Activated naive CD8-positive, alpha-beta T cell (primary cell): ENCODE results near the gene PGBD4.
"Not testable (repeated sequence)": the region's sequence is repeated elsewhere in the genome, so short reads cannot be mapped to it uniquely, and the experiment has no call there.

Source experiments
- H3K27ac Mint-ChIP-seq: one replicate; pipeline ENCODE4 v1.8.0; 2021; ENCODE audit warnings: mixed read lengths
- H3K27me3 Mint-ChIP-seq: one replicate; pipeline ENCODE4 v1.8.0; 2021; ENCODE audit warnings: mixed read lengths
- H3K36me3 Mint-ChIP-seq: one replicate; pipeline ENCODE4 v1.8.0; 2021; ENCODE audit warnings: mixed read lengths
- H3K4me1 Mint-ChIP-seq: one replicate; pipeline ENCODE4 v1.8.0; 2021; ENCODE audit warnings: low read depth, mixed read lengths
- H3K4me3 Mint-ChIP-seq: one replicate; pipeline ENCODE4 v1.8.0; 2021; ENCODE audit warnings: mild to moderate bottlenecking, mixed read lengths
- H3K9me3 Mint-ChIP-seq: one replicate; pipeline ENCODE4 v1.8.0; 2021; ENCODE audit warnings: low read depth, mixed read lengths

The PGBD4 gene

DNA sequence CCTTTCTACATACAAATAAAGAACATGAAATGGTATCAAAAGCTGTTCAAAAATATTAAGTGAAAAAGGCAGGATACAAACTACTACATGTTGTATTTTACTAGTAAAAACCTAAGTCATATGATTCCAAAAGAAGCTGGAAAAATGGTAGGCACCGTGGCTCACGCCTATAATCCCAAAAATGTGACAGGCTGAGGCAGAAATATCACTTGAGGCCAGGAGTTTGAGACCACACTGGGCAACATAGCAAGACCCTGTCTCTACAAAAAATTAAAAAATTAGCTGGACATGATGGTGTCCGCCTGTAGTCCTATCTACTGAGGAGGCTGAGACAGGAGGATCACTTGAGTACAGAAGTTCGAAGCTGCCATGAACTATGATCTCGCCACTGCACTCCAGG lies 2.0 kb upstream of the PGBD4 start:
- H3K9me3 Mint-ChIP-seq = no peaks in the 10 kb centered on the region
- H3K27ac Mint-ChIP-seq = peak overlapping the region; percentile 75
- H3K27me3 Mint-ChIP-seq = no peaks in the 10 kb centered on the region
- peaks cover 49% of the 10 kb centered on the region for H3K4me1 Mint-ChIP-seq
- H3K36me3 Mint-ChIP-seq = peaks cover 18% of the 10 kb centered on the region
- peak overlapping the region; percentile 98 for H3K4me3 Mint-ChIP-seq

DNA sequence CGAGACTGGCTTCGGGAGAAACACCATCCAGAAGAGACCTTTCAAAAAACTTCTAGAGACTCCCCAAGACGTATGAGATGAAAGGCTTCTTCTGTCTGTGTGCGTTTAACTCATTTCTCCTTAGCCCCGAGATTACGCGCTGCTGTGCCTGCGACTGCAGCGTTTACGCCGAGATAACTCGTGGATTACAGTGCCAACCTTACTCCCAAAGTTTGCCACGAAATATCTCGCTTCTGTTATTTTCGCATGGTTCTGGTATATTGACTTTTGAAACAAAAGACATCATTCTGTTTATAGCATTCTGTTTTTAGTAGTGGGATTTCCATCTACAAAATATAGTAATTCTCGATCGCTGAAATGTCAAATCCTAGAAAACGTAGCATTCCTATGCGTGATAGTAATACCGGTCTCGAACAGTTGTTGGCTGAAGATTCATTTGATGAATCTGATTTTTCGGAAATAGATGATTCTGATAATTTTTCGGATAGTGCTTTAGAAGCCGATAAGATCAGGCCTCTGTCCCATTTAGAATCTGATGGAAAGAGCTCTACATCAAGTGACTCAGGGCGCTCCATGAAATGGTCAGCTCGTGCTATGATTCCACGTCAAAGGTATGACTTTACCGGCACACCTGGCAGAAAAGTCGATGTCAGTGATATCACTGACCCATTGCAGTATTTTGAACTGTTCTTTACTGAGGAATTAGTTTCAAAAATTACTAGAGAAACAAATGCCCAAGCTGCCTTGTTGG lies 467 bp downstream of the PGBD4 start:
- Mint-ChIP-seq H3K4me1 (peaks cover 40% of the 10 kb centered on the region), H3K27ac (peak overlapping the region; percentile 95), H3K4me3 (peak overlapping the region; percentile 98)

DNA sequence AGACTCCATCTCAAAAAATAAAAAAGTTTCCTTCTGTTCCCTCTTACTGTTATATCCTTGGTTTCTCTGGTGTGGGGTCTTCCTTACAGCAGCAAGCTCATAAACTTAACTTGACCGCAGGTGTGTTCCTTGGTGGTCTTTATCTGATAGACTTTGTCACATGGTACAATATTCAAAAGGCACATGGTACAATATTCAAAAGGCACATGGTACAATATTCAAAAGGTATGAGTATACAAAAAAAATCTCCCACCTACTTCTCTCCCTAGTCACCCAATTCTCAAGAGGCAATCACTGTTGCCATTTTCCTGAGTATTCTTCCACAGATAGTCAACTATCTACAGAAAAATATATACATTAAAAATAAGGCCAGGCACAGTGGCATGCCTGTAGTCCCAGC lies 4.5 kb downstream of the PGBD4 start:
- no peak overlapping the region for H3K4me3 Mint-ChIP-seq
- H3K27ac Mint-ChIP-seq = no peak overlapping the region
- H3K27me3 Mint-ChIP-seq = no peaks in the 10 kb centered on the region
- H3K36me3 Mint-ChIP-seq = peaks cover 21% of the 10 kb centered on the region
- peaks cover 3% of the 10 kb centered on the region for H3K9me3 Mint-ChIP-seq
- H3K4me1 Mint-ChIP-seq = peaks cover 14% of the 10 kb centered on the region

More for the DNA sequence above, 467 bp downstream of the PGBD4 start:
- H3K36me3 Mint-ChIP-seq = peaks cover 21% of the 10 kb centered on the region
- peaks cover 3% of the 10 kb centered on the region for H3K9me3 Mint-ChIP-seq
- H3K27me3 Mint-ChIP-seq = no peaks in the 10 kb centered on the region

DNA sequence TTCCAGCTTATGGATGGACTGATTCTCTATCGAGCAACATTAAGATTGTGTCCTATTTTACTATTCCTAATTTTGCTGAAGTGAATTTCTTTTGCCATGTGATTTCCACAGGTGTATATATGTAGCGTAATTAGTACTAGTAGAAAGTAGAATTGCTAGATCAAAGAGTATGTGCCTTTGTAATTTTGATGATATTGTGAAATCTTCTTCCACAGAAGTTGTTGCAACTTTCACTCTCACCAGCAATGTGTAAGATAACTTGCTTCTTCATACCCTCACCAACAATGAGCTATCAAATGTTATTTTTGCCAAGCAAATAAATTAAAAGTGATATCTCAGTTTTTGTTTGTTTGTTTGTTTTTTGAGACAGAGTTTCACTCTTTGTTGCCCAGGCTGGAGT lies 5.4 kb downstream of the PGBD4 start:
- Mint-ChIP-seq H3K27ac (no peak overlapping the region), H3K36me3 (peaks cover 21% of the 10 kb centered on the region), H3K4me3 (no peak overlapping the region), H3K4me1 (peaks cover 9% of the 10 kb centered on the region), H3K9me3 (peaks cover 3% of the 10 kb centered on the region), H3K27me3 (no peaks in the 10 kb centered on the region)

DNA sequence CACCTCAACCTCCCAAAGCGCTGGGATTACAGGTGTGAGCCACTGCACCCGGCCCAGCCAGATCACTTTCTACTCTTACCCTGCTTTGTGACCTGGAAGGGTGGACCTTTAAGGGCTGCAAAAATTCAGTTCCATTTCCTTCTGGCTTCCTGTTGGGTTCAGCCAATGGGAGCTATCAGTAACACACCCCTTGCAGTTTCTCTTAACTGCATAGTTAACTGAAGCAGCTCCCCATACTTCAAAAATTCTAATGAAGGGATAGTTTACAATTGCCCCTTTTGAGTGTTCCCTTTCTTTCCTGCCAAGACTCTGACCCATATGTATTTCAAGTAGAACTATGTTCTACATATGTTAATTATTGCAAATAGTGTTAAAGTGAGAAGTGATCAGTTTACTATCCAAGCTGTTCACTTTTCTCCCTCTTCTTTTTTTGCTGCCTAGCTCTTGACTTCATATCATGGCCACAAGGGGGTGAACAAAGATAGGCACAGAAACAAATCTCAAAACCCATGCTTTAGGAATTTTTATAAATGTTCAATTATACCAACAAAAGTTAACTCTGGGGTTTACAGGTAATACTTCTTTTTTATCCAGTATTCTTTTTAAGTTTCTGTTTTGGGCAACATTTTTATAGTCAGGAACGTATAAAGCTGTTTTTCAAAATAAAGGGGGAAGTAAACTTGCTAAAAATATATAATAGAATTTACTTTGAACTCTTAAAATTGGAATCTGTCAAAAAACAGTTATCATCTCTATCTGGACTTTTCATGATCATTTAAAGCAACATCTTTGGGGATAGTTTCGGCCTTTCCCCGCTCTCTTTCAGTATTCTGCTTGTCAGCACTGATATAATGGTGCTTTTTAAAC lies 8.1 kb downstream of the PGBD4 start:
- H3K4me1 Mint-ChIP-seq = no peaks in the 10 kb centered on the region
- H3K36me3 Mint-ChIP-seq = peaks cover 5% of the 10 kb centered on the region
- H3K4me3 Mint-ChIP-seq = no peak overlapping the region
- no peak overlapping the region for H3K27ac Mint-ChIP-seq
- peaks cover 3% of the 10 kb centered on the region for H3K9me3 Mint-ChIP-seq
- H3K27me3 Mint-ChIP-seq = peaks cover 2% of the 10 kb centered on the region

DNA sequence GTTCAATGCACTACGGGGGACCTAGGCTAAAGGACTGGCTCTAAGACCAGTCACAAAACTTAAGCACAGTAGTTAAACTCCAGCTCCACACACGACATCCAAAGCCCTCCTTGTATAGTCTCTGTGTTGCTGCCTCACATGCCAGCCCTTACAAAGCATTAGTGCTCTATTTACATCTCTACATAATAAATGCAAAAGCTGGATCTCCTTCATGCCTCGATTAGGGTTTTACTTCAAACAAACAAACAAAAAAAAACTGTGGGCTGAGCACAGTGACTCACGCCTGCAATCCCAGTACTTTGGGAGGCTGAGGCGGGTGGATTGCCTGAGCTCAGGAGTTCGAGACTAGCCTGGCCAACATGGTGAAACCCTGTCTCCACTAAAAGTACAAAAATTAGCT lies 9.6 kb downstream of the PGBD4 start:
- Mint-ChIP-seq H3K27ac (no peak overlapping the region), H3K9me3 (peaks cover under 1% of the 10 kb centered on the region), H3K4me3 (no peak overlapping the region), H3K4me1 (no peaks in the 10 kb centered on the region), H3K27me3 (peaks cover 2% of the 10 kb centered on the region), H3K36me3 (no peaks in the 10 kb centered on the region)

DNA sequence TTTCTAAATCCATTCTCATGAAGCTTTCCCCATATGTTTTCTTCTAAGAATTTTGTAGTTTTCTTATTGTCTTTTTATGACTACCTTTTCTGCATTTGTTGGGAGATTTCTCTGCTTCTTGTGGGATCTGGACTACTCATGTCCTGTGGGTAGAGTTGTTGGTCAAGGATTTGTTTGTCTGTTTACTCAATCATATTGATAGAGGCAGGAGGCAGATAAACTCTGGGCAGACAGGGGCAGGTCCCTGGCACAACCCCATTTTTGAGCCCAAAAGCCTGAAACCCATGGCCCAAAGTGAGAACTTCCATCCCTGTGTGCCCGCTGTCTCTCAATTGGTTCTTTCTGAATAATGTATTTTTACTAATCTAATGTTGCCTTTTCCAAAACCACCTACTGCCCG lies 12.3 kb downstream of the PGBD4 start:
- Mint-ChIP-seq H3K27me3 (peaks cover 8% of the 10 kb centered on the region), H3K4me1 (no peaks in the 10 kb centered on the region), H3K36me3 (no peaks in the 10 kb centered on the region), H3K27ac (no peak overlapping the region), H3K9me3 (no peaks in the 10 kb centered on the region), H3K4me3 (no peak overlapping the region)

DNA sequence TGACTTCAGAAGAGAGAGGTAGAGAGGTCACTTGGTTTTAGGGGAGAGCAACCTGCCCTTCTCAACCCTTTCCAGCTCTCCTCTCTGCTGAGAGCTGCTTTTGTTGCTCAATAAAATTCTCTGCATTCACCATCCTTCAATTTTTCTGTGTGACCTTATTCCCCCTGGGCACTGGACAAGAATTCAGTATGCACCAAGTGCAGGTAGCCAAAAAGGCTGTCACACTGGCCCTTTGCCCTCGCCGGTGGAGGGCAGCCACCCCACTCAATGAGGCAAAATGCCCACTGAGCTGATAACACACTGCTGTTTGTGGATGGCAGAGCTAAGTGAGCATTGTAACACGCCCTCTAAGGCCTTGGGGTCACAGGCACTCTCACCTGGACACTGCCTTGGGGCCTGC lies 12.9 kb downstream of the PGBD4 start:
- Mint-ChIP-seq H3K36me3 (no peaks in the 10 kb centered on the region), H3K9me3 (no peaks in the 10 kb centered on the region), H3K4me1 (no peaks in the 10 kb centered on the region), H3K27ac (no peak overlapping the region), H3K27me3 (peaks cover 8% of the 10 kb centered on the region), H3K4me3 (no peak overlapping the region)

DNA sequence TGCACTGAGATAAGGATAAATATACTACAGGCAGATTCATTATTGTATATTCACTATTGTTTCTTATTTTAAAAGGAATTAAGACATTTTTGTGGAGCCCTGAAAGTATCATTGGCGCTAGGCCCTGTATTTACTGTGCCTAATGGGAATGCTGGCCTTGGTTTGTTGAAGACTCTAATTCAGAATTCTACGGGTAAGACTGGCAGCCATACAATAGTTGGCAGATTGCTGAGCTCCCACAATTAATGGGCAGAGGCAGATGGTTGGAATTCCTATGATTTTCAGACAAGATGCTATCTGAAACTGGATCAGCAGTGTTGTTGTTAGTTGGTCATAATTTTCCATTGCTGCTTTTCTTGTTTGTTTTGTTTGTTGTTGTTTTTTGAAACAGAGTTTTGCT lies 14.7 kb downstream of the PGBD4 start:
- H3K4me1 Mint-ChIP-seq = no peaks in the 10 kb centered on the region
- H3K36me3 Mint-ChIP-seq = no peaks in the 10 kb centered on the region
- H3K9me3 Mint-ChIP-seq = no peaks in the 10 kb centered on the region
- no peak overlapping the region for H3K27ac Mint-ChIP-seq
- H3K4me3 Mint-ChIP-seq = no peak overlapping the region
- peaks cover 15% of the 10 kb centered on the region for H3K27me3 Mint-ChIP-seq

DNA sequence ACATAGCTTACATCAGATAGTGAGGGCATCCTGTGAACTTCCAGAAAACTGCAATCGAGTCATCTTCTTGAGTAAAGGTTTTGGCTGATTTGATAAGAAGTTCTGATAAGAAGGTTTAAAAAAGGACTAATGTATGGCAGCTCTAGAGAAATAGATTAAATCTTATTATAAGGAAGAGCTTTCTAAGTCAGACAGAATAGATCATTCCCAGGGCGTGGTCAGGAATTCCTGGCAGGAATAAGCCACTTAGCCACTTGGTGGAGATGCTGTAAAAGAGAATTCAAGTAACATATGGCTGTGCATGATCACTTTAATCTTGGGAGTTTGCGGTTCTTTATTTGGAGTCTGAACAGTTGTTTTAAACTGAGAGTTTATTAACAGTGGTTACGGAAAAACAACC lies 17.4 kb downstream of the PGBD4 start:
- Mint-ChIP-seq H3K9me3 (no peaks in the 10 kb centered on the region), H3K4me1 (no peaks in the 10 kb centered on the region), H3K36me3 (no peaks in the 10 kb centered on the region), H3K4me3 (no peak overlapping the region), H3K27me3 (peaks cover 13% of the 10 kb centered on the region), H3K27ac (no peak overlapping the region)

DNA sequence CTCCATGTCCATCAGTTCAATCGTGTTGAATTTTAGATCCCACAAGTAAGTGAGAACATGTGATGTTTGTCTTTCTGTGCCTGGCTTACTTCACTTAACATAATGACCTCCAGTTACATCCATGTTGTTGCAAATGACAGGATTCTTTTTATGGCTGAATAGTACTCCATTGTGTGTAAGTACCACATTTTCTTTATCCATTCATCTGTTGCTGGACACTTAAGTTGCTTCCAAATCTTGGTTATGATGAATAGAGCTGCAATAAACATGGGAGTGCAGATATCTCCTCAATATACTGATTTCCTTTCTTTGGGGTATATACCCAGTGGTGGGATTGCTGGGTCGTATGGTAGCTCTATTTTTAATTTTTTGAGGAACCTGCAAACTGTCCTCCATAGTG lies 18.5 kb downstream of the PGBD4 start:
- peaks cover 13% of the 10 kb centered on the region for H3K27me3 Mint-ChIP-seq
- not testable (repeated sequence) for H3K4me1 Mint-ChIP-seq, H3K4me3 Mint-ChIP-seq, H3K36me3 Mint-ChIP-seq, H3K27ac Mint-ChIP-seq, H3K9me3 Mint-ChIP-seq

DNA sequence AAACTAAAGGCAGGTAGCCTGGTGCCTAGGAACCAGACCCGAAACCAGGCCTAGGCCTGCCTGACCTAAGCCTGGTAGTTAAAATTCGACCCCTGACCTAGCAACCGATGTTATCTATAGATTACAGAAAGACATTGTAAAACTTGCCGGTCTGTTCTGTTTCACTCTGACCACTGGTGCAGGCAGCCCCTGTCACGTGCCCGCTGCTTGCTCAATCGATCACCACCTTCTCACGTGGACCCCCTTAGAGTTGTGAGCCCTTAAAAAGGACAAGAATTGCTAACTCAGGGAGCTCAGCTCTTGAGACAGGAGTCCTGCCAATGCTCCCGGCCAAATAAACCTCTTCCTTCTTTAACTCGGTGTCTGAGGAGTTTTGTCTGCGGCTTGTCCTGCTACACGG lies 19.9 kb downstream of the PGBD4 start:
- not testable (repeated sequence) for H3K27ac Mint-ChIP-seq, H3K4me1 Mint-ChIP-seq, H3K4me3 Mint-ChIP-seq, H3K9me3 Mint-ChIP-seq, H3K36me3 Mint-ChIP-seq
- H3K27me3 Mint-ChIP-seq = peaks cover 11% of the 10 kb centered on the region

DNA sequence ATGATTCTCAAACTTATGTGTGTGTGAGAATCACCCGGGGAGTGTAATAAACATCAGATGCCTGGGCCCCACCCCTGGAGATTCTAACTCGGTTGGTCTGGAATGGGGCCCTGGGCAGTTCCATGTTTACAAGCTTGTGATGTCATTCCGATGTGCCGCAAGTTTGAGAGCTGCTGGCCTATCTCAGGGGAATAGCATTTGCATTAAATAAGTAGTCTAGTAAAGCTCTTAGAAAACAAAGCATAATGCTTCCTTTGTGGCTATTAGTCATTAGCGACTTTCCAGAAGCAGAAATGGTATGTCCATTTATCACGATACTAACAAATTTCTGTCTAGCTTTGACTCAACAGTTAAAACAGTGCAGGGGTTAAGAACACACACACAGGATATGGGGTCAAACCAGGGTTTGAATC lies 20.9 kb downstream of the PGBD4 start:
- Mint-ChIP-seq H3K27me3 (peaks cover 7% of the 10 kb centered on the region), H3K4me1 (no peaks in the 10 kb centered on the region), H3K36me3 (no peaks in the 10 kb centered on the region), H3K9me3 (no peaks in the 10 kb centered on the region), H3K27ac (no peak overlapping the region), H3K4me3 (no peak overlapping the region)

DNA sequence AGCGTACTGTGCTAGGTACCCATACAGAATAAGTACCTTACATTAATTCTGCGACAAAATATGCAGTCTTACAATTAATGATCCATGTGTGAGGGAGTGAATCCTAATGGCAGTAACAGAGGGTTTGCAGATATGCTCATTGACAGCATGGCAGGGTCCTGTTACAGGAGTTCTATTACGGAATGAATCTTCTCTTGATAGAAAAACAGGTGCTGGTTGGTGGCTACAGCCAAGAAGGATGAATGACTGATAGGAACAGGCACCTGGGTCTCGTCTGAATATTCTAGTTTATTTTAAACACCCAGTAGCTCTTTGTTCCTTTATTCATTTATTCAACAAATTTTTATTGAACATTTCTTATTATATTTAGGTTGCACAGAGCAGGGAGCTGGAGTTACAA lies 22.8 kb downstream of the PGBD4 start:
- H3K9me3 Mint-ChIP-seq = no peaks in the 10 kb centered on the region
- H3K36me3 Mint-ChIP-seq = no peaks in the 10 kb centered on the region
- no peaks in the 10 kb centered on the region for H3K4me1 Mint-ChIP-seq
- no peak overlapping the region for H3K4me3 Mint-ChIP-seq
- H3K27me3 Mint-ChIP-seq = peaks cover 7% of the 10 kb centered on the region
- no peak overlapping the region for H3K27ac Mint-ChIP-seq

DNA sequence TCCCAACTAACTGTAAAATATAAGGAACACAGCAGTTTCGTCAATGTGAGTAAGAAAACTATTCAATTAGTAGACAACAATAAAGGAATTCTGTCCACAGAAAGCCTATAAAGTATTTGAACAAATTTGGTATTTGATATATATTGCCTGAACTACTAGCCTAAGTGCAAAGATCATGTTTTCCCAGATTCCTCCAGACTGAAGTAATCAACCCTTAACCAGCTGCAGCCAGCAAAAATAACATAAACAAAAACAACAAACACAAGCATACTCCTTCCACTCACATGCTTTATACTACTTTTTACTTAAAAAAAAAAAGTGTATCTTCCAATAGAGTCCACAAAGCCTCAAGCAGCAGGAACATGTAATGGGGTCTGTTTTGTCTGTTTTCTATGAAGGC lies 24.1 kb downstream of the PGBD4 start:
- Mint-ChIP-seq H3K9me3 (no peaks in the 10 kb centered on the region), H3K27ac (no peak overlapping the region), H3K4me3 (no peak overlapping the region), H3K27me3 (no peaks in the 10 kb centered on the region), H3K4me1 (no peaks in the 10 kb centered on the region), H3K36me3 (no peaks in the 10 kb centered on the region)
